Measurements from ENCODE around the gene HECW1. TPM values are rescaled to one million over a fixed set of nuclear protein-coding genes. Genes with fewer than 3 reads are reported as not detected.

The HECW1 gene
- total RNA-seq, 1 experiment from 2014 or later: 2.7 TPM

GRCh38 chr7:43465581-43466554 is 353.4 kb downstream of the HECW1 start:
- H3F3A ChIP-seq (ENCODE audit: insufficient read depth, low read depth): no peaks in the 10 kb centered on the region
- no peaks in the 10 kb centered on the region for H3K9me3 ChIP-seq (ENCODE audit: insufficient read depth, low read depth)
- H3K36me3 ChIP-seq (ENCODE audit: low read depth): no peaks in the 10 kb centered on the region
- H3K27me3 ChIP-seq (ENCODE audit: insufficient read depth, low read depth): peaks cover 50% of the 10 kb centered on the region
- H2AFZ ChIP-seq: no peak overlapping the region
- ChIA-PET CTCF (no interaction called here), POLR2A (ENCODE audit: unreplicated experiment) (no interaction called here)
- no peak overlapping the region for H3K4me2 ChIP-seq
- no peak for DNase-seq
- intact Hi-C loops (cut with micrococcal nuclease; ENCODE audit: unreplicated experiment): no loop called here
- H3K4me3 ChIP-seq: no peak overlapping the region
- TF ChIP-seq EZH2 (IDR thresholded peaks at IDR 0.05; ENCODE audit: low read depth): no peak
- TF ChIP-seq CTCF (conservative IDR thresholded peaks at IDR 0.05): no peak
- H3K27ac ChIP-seq: no peak overlapping the region
- BruUV-seq (replicated peaks): no TSS peak
- H3K4me1 ChIP-seq (replicated peaks; ENCODE audit: insufficient read depth): no peaks in the 10 kb centered on the region
- H4K20me1 ChIP-seq (ENCODE audit: insufficient read depth): no peaks in the 10 kb centered on the region
- H3K9me2 ChIP-seq (ENCODE audit: insufficient read depth): no peaks in the 10 kb centered on the region
- H3K79me2 ChIP-seq (ENCODE audit: low read depth): no peaks in the 10 kb centered on the region

- Histone ChIP-seq H3K36me3 (ENCODE audit: low read depth) (no peaks in the 10 kb centered on the region), H3K4me3 (no peak overlapping the region), H3F3A (ENCODE audit: insufficient read depth, low read depth) (no peaks in the 10 kb centered on the region), H4K20me1 (ENCODE audit: insufficient read depth) (no peaks in the 10 kb centered on the region), H3K9me3 (ENCODE audit: insufficient read depth, low read depth) (no peaks in the 10 kb centered on the region), H3K79me2 (ENCODE audit: low read depth) (no peaks in the 10 kb centered on the region), H3K4me2 (no peak overlapping the region), H3K27me3 (ENCODE audit: insufficient read depth, low read depth) (peaks cover 40% of the 10 kb centered on the region), H2AFZ (no peak overlapping the region), H3K4me1 (replicated peaks; ENCODE audit: insufficient read depth) (no peaks in the 10 kb centered on the region), H3K27ac (no peak overlapping the region), H3K9me2 (ENCODE audit: insufficient read depth) (no peaks in the 10 kb centered on the region)
- no peak for DNase-seq
- CTCF ChIA-PET: no interaction called here
- TF ChIP-seq CTCF (conservative IDR thresholded peaks at IDR 0.05) (no peak), EZH2 (IDR thresholded peaks at IDR 0.05; ENCODE audit: low read depth) (no peak)
- POLR2A ChIA-PET (ENCODE audit: unreplicated experiment): no interaction called here
- intact Hi-C loops (cut with micrococcal nuclease; ENCODE audit: unreplicated experiment): no loop called here
- BruUV-seq (replicated peaks): no TSS peak
Observed at GRCh38 chr7:43467406-43467805, 355.0 kb downstream of the HECW1 start.

- no peaks in the 10 kb centered on the region for H3K79me2 ChIP-seq (ENCODE audit: low read depth)
- H3K27me3 ChIP-seq (ENCODE audit: insufficient read depth, low read depth): peaks cover 37% of the 10 kb centered on the region
- TF ChIP-seq EZH2 (IDR thresholded peaks at IDR 0.05; ENCODE audit: low read depth): no peak
- TF ChIP-seq CTCF (conservative IDR thresholded peaks at IDR 0.05): no peak
- H3F3A ChIP-seq (ENCODE audit: insufficient read depth, low read depth): no peaks in the 10 kb centered on the region
- no peak overlapping the region for H3K27ac ChIP-seq
- H3K9me3 ChIP-seq (ENCODE audit: insufficient read depth, low read depth): no peaks in the 10 kb centered on the region
- H2AFZ ChIP-seq: no peak overlapping the region
- no peak overlapping the region for H3K4me3 ChIP-seq
- H3K9me2 ChIP-seq (ENCODE audit: insufficient read depth): no peaks in the 10 kb centered on the region
- no peak for DNase-seq
- no peaks in the 10 kb centered on the region for H3K36me3 ChIP-seq (ENCODE audit: low read depth)
- ChIA-PET CTCF (no interaction called here), POLR2A (ENCODE audit: unreplicated experiment) (no interaction called here)
- BruUV-seq (replicated peaks): no TSS peak
- no peaks in the 10 kb centered on the region for H3K4me1 ChIP-seq (replicated peaks; ENCODE audit: insufficient read depth)
- H3K4me2 ChIP-seq: no peak overlapping the region
- intact Hi-C loops (cut with micrococcal nuclease; ENCODE audit: unreplicated experiment): no loop called here
- H4K20me1 ChIP-seq (ENCODE audit: insufficient read depth): no peaks in the 10 kb centered on the region
Observed at GRCh38 chr7:43467846-43468245, 355.4 kb downstream of the HECW1 start.

Measured in PC-9 (cell line).